GM12865 (cell line): Measurements from ENCODE around the gene NFKBIZ.

ENCODE experiments used
- DNase-seq: peaks from one replicate; pipeline ENCODE4 v3.0.0; 2010; ENCODE audit warnings: low read depth
- H3K4me3 ChIP-seq: 2 replicates; pipeline ENCODE4 v1.5.1; 2011; ENCODE audit warnings: mild to moderate bottlenecking, low read depth, low read length, control low read depth
- TF ChIP-seq, protein P1 (sequence below): IDR thresholded peaks from 2 replicates; pipeline ENCODE4 v1.5.1; 2011; ENCODE audit warnings: low read length, control low read depth, low read depth, inconsistent platforms; ENCODE audit not compliant: insufficient read depth; ENCODE audit errors: missing control alignments

Gene NFKBIZ

DNA sequence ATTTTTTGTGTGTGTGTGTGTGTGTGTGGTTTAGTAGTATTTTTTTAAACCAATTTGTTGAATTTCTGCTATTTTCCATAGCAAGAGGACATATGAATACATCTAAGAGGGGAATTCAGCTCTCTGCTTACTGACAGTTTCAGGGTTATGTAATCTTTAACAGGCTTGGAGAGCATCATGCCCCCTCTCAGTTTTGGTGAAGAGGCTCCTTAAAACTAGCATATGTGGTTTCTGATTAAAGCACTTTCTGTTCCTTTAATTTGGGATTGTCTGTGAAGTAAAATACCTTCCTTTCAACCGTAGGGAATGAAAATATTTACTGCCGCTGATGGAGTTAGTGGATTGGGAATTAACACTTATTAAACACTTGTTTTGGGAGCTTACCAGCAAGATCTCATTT lies 19.4 kb upstream of the NFKBIZ start:
- DNase-seq, result peak; percentile 55
- peak overlapping the region; percentile 98 for H3K4me3 ChIP-seq
- TF ChIP-seq, protein P1, sequence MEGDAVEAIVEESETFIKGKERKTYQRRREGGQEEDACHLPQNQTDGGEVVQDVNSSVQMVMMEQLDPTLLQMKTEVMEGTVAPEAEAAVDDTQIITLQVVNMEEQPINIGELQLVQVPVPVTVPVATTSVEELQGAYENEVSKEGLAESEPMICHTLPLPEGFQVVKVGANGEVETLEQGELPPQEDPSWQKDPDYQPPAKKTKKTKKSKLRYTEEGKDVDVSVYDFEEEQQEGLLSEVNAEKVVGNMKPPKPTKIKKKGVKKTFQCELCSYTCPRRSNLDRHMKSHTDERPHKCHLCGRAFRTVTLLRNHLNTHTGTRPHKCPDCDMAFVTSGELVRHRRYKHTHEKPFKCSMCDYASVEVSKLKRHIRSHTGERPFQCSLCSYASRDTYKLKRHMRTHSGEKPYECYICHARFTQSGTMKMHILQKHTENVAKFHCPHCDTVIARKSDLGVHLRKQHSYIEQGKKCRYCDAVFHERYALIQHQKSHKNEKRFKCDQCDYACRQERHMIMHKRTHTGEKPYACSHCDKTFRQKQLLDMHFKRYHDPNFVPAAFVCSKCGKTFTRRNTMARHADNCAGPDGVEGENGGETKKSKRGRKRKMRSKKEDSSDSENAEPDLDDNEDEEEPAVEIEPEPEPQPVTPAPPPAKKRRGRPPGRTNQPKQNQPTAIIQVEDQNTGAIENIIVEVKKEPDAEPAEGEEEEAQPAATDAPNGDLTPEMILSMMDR, result no peak

DNA sequence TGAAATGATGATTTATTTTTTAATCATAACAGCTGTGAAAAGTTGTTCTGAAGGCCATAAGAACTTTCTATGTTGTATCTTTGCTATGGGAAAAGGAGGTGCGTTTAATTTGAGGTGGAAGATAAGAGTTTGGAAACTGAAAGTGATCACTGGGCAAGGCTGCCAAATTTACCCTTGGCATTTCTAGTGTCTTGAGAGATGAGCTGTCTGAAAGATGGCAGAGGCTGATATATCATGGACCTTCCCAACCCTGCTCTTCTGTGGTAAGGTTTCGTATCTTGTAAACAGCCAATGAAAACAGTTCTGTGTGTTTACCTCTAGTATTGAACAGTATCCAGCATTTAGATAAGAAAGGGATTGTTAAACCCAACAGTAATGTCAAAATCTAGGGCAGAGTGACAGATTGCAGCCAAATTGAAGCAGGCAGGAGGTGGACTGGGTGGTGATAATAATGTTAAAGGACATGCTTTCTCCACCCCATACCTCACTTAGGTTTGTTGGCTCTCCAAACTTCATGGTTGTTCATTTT lies 15.8 kb upstream of the NFKBIZ start:
- no peak for DNase-seq
- H3K4me3 ChIP-seq, result peak overlapping the region; percentile 7; the same call in 1 of the 2 replicates
- TF ChIP-seq, protein P1, result no peak

DNA sequence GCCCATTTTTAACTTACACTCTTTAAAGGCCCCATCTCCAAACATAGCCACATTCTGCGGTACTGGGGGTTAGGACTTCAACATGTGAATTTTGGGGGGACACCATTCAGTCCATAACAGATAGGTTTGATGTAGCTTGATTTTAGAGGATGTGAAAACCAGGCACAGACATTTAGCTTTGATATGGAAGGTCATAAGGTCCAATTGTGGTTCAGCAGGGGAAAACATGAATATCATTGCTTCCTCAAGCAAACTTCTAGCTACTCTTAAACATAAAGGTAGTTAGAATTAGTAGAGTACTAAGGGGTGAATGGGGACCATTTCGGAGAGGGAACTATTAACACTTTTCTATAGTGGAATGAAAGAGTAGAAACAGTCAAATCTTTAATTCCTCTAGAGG lies 13.6 kb upstream of the NFKBIZ start:
- TF ChIP-seq, protein P1, result no peak
- H3K4me3 ChIP-seq, result peak overlapping the region; percentile 1; the same call in 1 of the 2 replicates

DNA sequence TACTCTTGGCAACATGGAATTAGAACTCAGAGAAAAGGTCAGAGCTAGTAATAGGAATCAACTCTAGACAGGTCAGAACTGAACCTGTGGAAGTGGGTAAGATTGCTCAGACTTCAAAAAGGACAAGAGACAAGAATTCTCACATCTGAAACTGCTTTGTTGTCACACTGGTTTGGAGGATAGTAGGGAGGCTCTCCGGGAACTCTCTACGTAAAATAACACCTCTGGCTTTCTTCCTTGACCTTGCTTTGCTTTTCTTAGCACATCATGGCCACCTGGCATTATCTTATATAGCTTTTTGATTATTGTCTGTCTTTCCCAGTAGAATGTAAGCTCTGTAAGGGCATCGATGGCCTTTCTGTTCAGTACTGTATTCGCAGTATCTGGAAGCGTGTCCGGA lies 13.2 kb upstream of the NFKBIZ start:
- H3K4me3 ChIP-seq, result peak overlapping the region; percentile 1; the same call in 1 of the 2 replicates
- TF ChIP-seq, protein P1, result no peak
- DNase-seq, result no peak

More for the DNA sequence above, 13.6 kb upstream of the NFKBIZ start:
- DNase-seq, result no peak

DNA sequence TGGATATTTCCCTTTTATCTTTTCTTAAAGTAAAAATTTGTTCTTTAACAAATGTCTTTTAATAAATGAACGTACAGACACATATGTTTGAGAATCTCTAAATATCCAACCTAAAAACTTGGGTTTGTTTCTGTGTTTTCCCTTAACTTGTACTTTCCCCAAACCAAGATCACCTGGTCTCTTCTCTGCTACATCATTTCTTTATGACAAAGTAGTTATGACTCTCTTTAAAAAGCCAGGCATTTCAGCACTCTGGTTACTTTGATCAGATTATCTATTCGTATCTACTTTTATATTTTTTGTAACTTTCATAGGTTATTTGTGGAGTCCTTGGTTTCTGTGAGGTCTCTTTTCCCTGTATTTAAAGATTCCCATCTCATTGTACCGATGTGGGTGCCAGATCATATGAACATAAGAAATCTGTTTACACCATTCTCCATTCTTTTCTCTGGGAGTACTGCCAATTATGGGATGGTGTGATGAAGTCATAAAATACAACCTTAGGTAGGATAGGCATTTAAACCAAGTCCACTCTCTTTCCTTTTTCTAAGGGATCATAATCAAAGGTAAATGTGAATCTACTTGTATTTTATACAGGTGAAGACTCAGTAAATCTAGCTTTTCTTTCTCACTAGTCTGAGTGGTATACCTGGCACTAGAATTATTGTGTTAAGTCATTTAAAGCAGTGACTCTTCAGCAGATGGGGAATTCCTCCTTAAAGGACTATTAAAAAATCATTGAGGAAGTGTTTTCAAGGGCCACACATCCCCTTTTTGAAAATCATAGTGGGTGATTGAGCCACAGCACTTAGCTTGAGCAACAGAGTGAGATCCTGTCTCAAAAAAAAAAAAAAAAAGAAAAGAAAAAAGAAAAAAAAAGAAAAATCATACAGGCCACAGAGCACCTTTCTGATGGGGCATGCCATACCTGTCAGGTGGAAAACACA lies 12.4 kb upstream of the NFKBIZ start:
- DNase-seq, result no peak
- peak overlapping the region; percentile 29 for H3K4me3 ChIP-seq

DNA sequence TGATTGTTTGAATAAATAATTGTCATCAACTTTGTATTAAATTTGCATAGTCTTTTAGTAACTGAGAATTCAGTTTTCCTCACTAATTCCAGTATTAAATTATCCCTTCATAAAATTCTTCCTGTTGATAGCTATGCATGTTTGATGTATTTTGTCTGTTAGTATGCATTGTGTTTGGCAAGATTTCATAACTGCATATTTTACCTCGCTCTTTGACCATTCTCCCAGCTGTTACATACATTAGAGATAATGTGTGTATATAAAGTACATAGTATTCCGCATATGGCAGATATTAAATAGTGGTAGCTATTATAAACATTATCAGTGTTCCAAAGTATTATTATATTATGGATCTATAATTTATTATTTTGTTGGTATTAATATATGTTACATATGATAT lies 10.6 kb upstream of the NFKBIZ start:
- H3K4me3 ChIP-seq, result no peak overlapping the region
- TF ChIP-seq, protein P1, result no peak
- no peak for DNase-seq

More for the DNA sequence above, 12.4 kb upstream of the NFKBIZ start:
- TF ChIP-seq, protein P1, result no peak

DNA sequence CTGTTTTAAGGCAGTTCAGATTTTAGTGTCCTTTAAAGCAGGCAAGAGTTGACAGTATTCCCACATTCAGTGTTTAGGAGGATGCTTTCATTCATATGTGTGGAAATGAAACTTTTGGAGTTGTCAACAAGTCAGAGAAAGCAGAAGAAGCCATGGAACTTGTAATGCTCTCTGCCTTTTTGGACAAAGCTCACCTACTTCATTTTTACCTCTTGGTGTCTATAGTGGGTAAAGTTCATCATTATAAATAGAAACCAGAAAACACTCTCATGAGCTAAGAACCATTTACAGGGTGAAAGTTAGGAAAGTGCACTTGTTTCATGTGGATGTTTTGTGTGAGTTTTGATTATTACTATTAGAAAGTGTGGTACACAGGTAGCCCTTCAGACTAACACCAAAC lies 9.2 kb upstream of the NFKBIZ start:
- TF ChIP-seq, protein P1, result no peak
- no peak for DNase-seq
- H3K4me3 ChIP-seq, result no peak overlapping the region
